HEK293T (cell line): ENCODE measurements around the gene OR2V2.

Source experiments
- CTCF ChIA-PET: fragments of 350-600 bp; formaldehyde crosslinking; extraction: SDS; loops from one replicate; lab custom pipeline; 2021; ENCODE audit warnings: antibody characterized with exemption, inconsistent platforms; lab: Yijun Ruan, JAX
- POLR2A ChIA-PET: fragments of 350-600 bp; formaldehyde crosslinking; extraction: SDS; loops from one replicate; lab custom pipeline; 2020; ENCODE audit warnings: antibody characterized with exemption, inconsistent platforms; lab: Yijun Ruan, JAX
- DNase-seq: peaks from one replicate; pipeline ENCODE4 v3.0.0; 2012; ENCODE audit warnings: mixed read lengths; ENCODE audit errors: extremely low spot score
- ARNT ChIP-seq: fragments of 450-650 bp; IDR thresholded peaks from 2 replicates; pipeline ENCODE4 v1.6.1; 2017; ENCODE audit warnings: mild to moderate bottlenecking
- BHLHE40 ChIP-seq: fragments of 450-650 bp; IDR thresholded peaks from 2 replicates; pipeline ENCODE4 v1.6.1; 2016; ENCODE audit warnings: mild to moderate bottlenecking, moderate library complexity, borderline replicate concordance
- CTBP1 ChIP-seq: fragments of 450-650 bp; IDR thresholded peaks from 2 replicates; pipeline ENCODE4 v1.6.1; 2016; ENCODE audit warnings: borderline replicate concordance
- ELF4 ChIP-seq: fragments of 450-650 bp; IDR thresholded peaks from 2 replicates; pipeline ENCODE4 v1.6.1; 2017; ENCODE audit warnings: antibody characterized with exemption
- FOXA1 ChIP-seq: fragments of 450-650 bp; IDR thresholded peaks from 2 replicates; pipeline ENCODE4 v1.6.1; 2016; ENCODE audit warnings: mild to moderate bottlenecking
- FOXK2 ChIP-seq: fragments of 450-650 bp; IDR thresholded peaks from 2 replicates; pipeline ENCODE4 v1.6.1; 2016; ENCODE audit warnings: mild to moderate bottlenecking
- FOXM1 ChIP-seq: fragments of 450-650 bp; IDR thresholded peaks from 2 replicates; pipeline ENCODE4 v1.6.1; 2017; ENCODE audit warnings: mild to moderate bottlenecking, borderline replicate concordance
- HDGF ChIP-seq: fragments of 450-650 bp; IDR thresholded peaks from 2 replicates; pipeline ENCODE4 v1.6.1; 2017; ENCODE audit warnings: antibody characterized with exemption, borderline replicate concordance
- L3MBTL2 ChIP-seq: fragments of 450-650 bp; conservative IDR thresholded peaks from 2 replicates; pipeline ENCODE4 v1.6.1; 2016; ENCODE audit warnings: mild to moderate bottlenecking
- LEF1 ChIP-seq: fragments of 450-650 bp; IDR thresholded peaks from 2 replicates; pipeline ENCODE4 v1.6.1; 2017; ENCODE audit warnings: mild to moderate bottlenecking, borderline replicate concordance
- NFRKB ChIP-seq: fragments of 450-650 bp; IDR thresholded peaks from 2 replicates; pipeline ENCODE4 v1.6.1; 2016; ENCODE audit warnings: mild to moderate bottlenecking, moderate library complexity
- SP1 ChIP-seq: fragments of 450-650 bp; IDR thresholded peaks from 2 replicates; pipeline ENCODE4 v1.6.1; 2017
- SUZ12 ChIP-seq: fragments of 450-650 bp; IDR thresholded peaks from 2 replicates; pipeline ENCODE4 v1.6.1; 2016; ENCODE audit warnings: mild to moderate bottlenecking
- TARDBP ChIP-seq: fragments of 450-650 bp; IDR thresholded peaks from 2 replicates; pipeline ENCODE4 v1.6.1; 2016
- ZNF384 ChIP-seq: fragments of 450-650 bp; IDR thresholded peaks from 2 replicates; pipeline ENCODE4 v1.6.1; 2016
- TF ChIP-seq, protein P1 (sequence below): fragments of 450-650 bp; IDR thresholded peaks from 2 replicates; pipeline ENCODE4 v1.6.1; 2016

The OR2V2 gene

DNA sequence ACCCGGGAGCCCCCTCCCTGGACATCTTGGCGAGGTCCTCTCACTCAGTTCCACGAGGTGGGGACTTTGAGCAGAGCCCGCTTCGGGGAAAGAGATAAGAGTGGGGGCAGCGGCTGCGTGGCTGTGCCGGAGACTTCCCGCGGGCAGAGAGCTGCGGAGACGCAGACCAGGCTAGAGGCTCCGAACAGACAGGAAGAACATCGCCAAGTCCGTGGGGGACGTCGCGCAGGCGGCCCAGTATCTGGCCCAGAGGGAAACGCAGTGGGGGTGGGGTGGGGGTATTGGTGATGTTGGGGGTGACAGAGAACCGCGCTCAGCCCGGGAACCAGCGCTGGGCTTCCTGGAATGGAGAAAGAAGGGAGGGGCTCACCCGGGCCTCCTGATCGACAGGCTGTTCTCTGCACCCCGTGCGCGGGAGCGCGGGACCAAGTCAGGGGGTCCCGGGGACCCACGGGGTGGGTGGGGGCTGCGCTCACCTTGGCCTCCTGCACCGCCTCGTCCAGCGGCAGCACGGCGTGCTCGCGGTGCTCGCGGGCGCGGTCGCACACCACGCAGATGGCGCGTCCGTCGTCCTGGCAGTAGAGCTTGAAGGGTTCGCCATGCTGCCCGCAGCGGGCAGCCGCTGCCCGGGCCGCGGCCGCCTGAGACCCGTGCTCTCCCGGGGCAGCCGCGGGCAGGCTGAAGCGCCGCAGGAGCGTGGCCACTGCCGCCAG, 56.9 kb downstream of the OR2V2 start:
- ChIA-PET POLR2A (interaction anchor here (1.0 to 7.6 kb wide), 9 partner anchors 12 to 41 kb away, joined by 3 to 164 read pairs (median 6); partner anchors contain the start of genes RACK1 and TRIM41), CTCF (interaction anchor here (0.6 to 2.0 kb wide), 6 partner anchors 12 to 53 kb away, joined by 3 to 7 read pairs (median 4); no protein-coding TSS in a partner anchor)
- TF ChIP-seq L3MBTL2 (peak; percentile 75), ELF4 (no peak)
- no peak for DNase-seq

DNA sequence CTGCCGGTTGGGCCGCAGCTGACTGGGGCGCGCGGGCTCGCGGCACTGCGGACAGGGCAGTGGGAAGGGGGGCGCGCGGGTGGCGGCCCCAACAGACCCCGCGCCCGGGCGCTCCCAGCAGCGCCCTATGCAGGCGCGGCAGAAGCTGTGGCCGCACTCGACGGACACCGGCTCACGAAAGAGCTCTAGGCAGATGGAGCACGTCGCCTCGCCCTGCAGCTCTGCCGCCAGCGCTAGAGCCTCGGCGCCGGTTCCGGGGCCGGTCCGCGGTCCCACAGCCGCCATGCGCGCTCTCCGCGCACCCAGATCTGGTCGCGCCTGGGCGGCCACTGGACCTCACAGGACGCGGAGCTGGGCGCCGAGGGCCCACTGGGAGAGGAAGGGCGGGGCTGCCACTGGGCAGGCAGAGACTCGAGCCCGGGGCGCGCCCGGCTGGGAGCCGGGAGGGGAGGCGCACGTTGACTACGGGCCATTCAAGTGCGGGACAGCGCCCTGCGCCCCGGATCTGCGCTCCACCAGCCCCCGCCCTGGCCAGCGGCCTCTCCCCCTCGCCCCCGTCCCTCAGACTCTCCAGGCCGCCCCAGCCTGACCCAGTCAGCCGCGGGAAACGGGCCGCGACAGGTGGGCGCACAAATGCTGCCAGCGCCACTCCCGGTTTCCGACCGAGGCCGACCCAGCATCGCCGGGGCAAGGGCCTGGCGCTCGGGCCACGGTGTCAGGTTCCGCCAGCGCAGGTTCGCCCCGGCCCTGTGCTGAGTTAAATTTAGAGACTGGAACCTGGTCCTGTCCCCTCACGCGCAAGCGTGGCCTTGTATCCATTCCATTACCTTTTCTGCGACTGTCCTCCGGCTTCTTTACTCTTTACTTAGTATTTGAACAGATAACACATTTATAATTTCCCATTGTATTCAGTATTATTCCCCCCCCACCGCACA, 57.7 kb downstream of the OR2V2 start, which contains the start of gene TRIM7:
TSS of gene TRIM7 (minus strand) at position 371 of the 935 bp plus-strand sequence. CDS start at position 285, 86 bp downstream.
- no peak for DNase-seq
- CTCF ChIA-PET, result interaction anchor here (0.6 to 2.0 kb wide), 5 partner anchors 13 to 52 kb away, joined by 3 to 7 read pairs (median 4); no protein-coding TSS in a partner anchor
- no peak for TF ChIP-seq SP1
- no peak for TF ChIP-seq ZNF384
- TF ChIP-seq SUZ12, result no peak
- no peak for TF ChIP-seq TARDBP
- TF ChIP-seq ARNT, result no peak
- TF ChIP-seq L3MBTL2, result no peak
- no peak for TF ChIP-seq FOXM1
- POLR2A ChIA-PET, result interaction anchor here (0.7 to 7.6 kb wide), 8 partner anchors 11 to 40 kb away, joined by 4 to 164 read pairs (median 7); partner anchors contain the start of gene RACK1

DNA sequence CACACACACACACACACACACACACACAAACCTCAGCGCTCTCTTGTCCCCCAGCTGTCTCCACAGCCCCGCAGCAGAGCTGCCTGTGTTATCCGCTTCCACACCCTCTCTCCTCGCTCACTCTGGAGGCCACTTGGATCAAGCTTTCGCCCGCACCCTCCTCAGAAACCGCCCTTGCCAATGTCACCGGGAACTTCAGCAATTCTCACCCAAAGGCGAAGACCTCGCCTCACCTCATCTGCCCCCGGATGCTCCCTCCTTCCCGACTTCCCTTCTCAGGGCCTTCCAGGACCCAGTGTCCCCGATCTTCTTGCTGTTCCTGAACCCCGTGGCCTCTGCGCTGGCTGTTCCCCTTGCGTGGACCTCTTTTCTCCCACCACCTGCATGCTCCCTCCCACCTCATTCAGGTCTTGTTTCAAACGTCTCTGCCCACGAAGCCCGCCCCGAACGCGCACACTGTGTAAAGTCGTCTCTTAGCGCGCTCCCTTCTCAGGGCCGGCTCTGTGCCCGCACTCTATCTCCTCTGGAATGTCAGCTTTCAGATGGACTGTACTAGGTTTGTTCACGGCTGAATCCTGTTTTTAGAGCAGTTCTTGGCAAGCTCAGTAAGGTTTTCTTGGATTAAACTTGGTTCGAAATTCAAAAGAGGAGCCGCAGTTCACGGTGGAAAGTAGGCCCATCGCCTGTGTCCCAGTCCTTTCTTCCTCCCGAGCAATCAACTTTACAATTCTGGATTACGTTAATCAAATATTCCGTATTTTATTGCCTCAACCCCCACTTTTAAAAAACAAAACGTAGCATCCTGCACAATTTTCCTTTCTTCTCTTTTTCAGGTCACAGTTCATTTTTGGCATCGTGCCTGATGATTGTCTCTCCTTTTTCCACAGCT, 58.6 kb downstream of the OR2V2 start:
- no peak for DNase-seq
- ChIA-PET CTCF (interaction anchor here (0.9 to 2.1 kb wide), 5 partner anchors 12 to 38 kb away, joined by 3 to 11 read pairs (median 6); no protein-coding TSS in a partner anchor), POLR2A (interaction anchor here (1.3 to 7.6 kb wide), 10 partner anchors 10 to 56 kb away, joined by 5 to 164 read pairs (median 8); partner anchors contain the start of genes RACK1 and TRIM52)
- TF ChIP-seq, protein P1, sequence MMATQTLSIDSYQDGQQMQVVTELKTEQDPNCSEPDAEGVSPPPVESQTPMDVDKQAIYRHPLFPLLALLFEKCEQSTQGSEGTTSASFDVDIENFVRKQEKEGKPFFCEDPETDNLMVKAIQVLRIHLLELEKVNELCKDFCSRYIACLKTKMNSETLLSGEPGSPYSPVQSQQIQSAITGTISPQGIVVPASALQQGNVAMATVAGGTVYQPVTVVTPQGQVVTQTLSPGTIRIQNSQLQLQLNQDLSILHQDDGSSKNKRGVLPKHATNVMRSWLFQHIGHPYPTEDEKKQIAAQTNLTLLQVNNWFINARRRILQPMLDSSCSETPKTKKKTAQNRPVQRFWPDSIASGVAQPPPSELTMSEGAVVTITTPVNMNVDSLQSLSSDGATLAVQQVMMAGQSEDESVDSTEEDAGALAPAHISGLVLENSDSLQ, result no peak
- TF ChIP-seq TARDBP (no peak), ELF4 (no peak)

DNA sequence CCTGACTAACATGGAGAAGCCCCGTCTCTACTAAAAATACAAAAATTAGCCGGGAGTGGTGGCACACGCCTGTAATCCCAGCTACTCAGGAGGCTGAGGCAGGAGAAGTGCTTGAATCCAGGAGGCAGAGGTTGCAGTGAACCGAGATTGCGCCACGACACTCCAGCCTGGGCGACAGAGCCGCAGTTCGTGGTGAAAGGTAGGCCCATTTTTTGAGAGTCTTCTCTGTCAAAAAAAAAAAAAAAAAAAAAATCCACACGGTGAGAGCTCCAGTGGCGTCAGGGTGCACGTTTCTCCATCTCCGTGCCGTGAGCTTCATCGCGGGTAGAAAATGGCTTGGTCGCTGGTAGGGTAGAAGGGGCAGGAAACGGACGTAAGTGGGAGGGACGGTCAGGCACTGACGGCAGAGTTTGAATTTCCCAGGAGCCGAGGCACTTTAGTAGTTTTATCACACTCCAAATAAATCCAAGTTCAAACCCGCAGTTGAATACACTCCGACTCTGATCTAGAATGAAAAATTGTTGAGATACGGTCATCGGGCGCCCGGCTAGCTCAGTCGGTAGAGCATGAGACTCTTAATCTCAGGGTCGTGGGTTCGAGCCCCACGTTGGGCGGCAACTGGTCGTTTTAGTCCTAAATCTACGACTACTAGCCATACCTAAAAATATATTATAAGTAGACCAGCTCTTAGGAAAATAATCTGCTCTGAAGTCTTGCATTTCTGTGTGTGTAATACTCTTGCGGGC, 60.0 kb downstream of the OR2V2 start:
- POLR2A ChIA-PET, result interaction anchor here (0.8 to 7.6 kb wide), 12 partner anchors 9 to 54 kb away, joined by 4 to 164 read pairs (median 8); partner anchors contain the start of genes RACK1 and TRIM52
- peak; percentile 67 for DNase-seq
- no peak for TF ChIP-seq SP1
- TF ChIP-seq NFRKB, result no peak
- no peak for TF ChIP-seq FOXK2
- no peak for TF ChIP-seq ARNT
- TF ChIP-seq ZNF384, result no peak; the same call in 1 of the 2 replicates
- no peak for TF ChIP-seq BHLHE40
- TF ChIP-seq, protein P1, result no peak
- TF ChIP-seq TARDBP, result no peak
- no peak for TF ChIP-seq ELF4
- no peak for TF ChIP-seq FOXM1
- TF ChIP-seq SUZ12, result no peak
- TF ChIP-seq HDGF, result no peak
- TF ChIP-seq FOXA1, result no peak
- TF ChIP-seq L3MBTL2, result no peak
- TF ChIP-seq CTBP1, result no peak
- no peak for TF ChIP-seq LEF1
- CTCF ChIA-PET, result interaction anchor here (0.8 to 2.1 kb wide), 9 partner anchors 9 to 39 kb away, joined by 3 to 11 read pairs (median 5); no protein-coding TSS in a partner anchor

DNA sequence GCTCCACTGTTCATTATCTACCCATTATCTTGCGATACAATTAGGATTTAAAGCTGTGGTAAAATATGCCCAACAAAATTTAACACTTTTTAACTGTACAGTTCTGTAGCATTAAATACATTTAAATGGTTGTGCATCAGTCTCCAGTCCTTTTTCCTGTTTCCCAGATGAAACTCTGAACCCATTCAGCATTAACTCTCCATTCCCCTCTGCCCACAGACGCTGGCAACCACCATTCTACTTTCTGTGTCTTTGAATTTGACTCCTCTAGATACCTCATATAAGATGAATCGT, 60.5 kb downstream of the OR2V2 start:
- POLR2A ChIA-PET, result interaction anchor here (0.8 to 7.6 kb wide), 10 partner anchors 8 to 46 kb away, joined by 4 to 164 read pairs (median 8); partner anchors contain the start of gene RACK1
- no peak for DNase-seq
- CTCF ChIA-PET, result interaction anchor here (1.6 to 2.1 kb wide), 5 partner anchors 10 to 40 kb away, joined by 4 to 11 read pairs (median 6); no protein-coding TSS in a partner anchor
- TF ChIP-seq L3MBTL2 (no peak), FOXA1 (no peak), LEF1 (no peak), CTBP1 (no peak), ELF4 (no peak), SP1 (no peak), HDGF (no peak), BHLHE40 (no peak), FOXK2 (no peak), TARDBP (no peak), SUZ12 (no peak), FOXM1 (no peak), NFRKB (no peak), ARNT (no peak), ZNF384 (no peak)
- TF ChIP-seq, protein P1, result no peak
